Measurements from ENCODE around the gene DHPS. TPM values are rescaled to one million over a fixed set of nuclear protein-coding genes. Genes with fewer than 3 reads are reported as not detected.

DHPS gene
- polyA plus RNA-seq, 1 donor, result 73.4 TPM

DNA sequence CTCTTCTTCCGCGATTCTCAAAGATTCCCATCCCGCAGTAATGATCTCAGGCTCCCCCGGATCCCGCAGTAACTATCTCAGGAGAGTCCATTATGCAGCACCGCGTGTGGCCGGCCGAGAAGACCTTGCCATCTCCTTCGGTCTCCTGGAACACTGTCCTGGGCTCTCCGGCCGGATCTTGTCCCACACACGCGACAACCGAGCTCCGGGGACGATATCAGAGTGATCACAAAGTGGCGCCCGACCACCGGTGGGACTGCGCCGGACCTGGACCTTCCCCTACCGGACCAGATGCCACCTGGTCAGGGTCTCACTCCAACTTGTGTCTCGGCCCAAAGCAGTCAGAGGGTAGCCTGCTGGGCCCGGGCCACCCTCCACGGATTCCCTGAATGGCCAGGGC is 39.2 kb downstream of the DHPS start:
- DNase-seq, result no peak

- no peak for DNase-seq
These were observed 40.2 kb downstream of the DHPS start for GRCh38 chr19:12641456-12641855.

GRCh38 chr19:12639901-12640613 is 41.6 kb downstream of the DHPS start:
- peak; percentile 69 for DNase-seq

DNA sequence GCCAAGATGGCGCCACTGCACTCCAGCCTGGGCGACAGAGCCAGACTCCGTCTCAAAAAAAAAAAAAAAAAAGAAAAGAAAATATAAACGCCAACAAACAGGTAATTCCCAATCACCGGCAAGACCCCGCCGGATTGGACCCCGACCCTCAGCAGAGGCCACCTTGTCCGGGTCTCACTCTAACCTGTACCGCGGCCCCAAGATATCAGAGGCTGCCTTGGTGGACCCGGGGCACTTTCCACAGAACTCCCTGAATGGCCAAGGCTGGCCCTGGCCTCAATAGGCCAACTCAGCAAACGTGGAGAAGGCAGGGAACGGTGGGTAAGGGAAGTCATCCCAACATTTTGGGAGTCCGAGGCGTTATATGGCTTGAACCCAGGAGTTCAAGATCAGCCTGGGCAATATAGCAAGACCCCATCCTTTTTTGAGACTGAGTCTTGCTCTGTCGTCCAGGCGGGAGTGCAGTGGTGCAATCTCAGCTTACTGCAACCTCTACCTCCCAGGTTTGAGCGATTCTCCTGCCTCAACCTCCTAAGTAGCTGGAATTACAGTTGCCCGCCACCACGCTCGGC is 43.0 kb downstream of the DHPS start:
- no peak for DNase-seq

- no peak for DNase-seq
These were observed 45.0 kb downstream of the DHPS start for GRCh38 chr19:12636631-12637030.

DNA sequence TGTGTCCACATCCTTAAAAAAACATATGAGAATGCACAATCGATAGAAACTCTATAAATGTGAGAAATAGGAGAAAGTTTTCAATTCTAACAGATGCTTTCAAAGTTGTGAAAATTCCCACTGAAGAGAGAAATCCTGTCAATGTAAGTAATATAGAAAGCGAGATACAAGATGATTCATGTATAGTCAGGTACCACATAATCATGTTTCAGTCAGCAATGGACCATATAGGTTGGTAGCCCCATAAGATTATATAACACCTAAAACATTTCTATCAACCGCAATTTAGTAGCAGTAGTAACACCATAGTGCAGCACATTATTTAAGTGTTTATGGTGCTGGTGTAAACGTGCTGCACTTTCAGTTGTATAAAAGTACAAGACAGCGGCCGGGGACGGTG is 52.5 kb downstream of the DHPS start:
- no peak for DNase-seq

DNA sequence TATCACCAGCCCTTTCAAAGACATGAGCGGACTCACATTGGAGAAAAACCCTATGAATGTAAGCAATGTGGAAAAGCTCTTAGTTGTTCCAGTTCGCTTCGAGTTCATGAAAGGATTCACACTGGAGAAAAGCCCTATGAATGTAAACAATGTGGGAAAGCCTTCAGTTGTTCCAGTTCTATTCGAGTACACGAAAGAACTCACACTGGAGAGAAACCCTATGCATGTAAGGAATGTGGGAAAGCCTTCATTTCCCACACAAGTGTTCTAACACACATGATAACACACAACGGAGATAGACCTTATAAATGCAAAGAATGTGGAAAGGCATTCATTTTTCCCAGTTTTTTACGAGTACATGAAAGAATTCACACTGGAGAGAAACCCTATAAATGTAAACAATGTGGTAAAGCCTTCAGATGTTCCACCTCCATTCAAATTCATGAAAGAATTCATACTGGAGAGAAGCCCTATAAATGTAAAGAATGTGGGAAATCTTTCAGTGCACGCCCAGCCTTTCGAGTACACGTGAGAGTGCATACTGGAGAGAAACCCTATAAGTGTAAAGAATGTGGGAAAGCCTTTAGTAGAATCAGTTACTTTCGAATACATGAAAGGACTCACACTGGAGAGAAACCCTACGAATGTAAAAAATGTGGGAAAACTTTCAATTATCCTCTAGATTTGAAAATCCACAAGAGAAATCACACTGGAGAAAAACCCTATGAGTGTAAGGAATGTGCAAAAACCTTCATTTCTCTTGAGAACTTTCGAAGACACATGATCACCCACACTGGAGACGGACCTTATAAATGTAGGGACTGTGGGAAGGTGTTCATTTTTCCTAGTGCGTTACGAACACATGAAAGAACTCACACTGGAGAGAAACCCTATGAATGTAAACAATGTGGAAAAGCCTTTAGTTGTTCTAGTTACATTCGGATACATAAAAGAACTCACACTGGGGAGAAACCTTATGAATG is 53.3 kb downstream of the DHPS start:
- DNase-seq, result no peak

- no peak for DNase-seq
These were observed 54.7 kb downstream of the DHPS start for GRCh38 chr19:12626958-12627357.

Other genes starting within 250 kb of the DHPS start
- gene ZNF443, start 240.9 kb downstream of the DHPS start, polyA plus RNA-seq (ENCODE audit: insufficient read length), result 2.7 TPM
- gene ZNF709, start 197.1 kb downstream of the DHPS start, polyA plus RNA-seq (ENCODE audit: insufficient read length), result 3.5 TPM
- 4.5 TPM for gene ZNF564, start 130.4 kb downstream of the DHPS start, polyA plus RNA-seq (ENCODE audit: insufficient read length)
- gene ZNF490, start 71.1 kb downstream of the DHPS start, polyA plus RNA-seq (ENCODE audit: insufficient read length), result 3.8 TPM
- 13.3 TPM for gene ZNF791, start 71.0 kb downstream of the DHPS start, polyA plus RNA-seq (ENCODE audit: insufficient read length)
- gene MAN2B1, start 15.1 kb downstream of the DHPS start, polyA plus RNA-seq (ENCODE audit: insufficient read length), result 35.6 TPM
- gene WDR83, start 15.1 kb downstream of the DHPS start, polyA plus RNA-seq (ENCODE audit: insufficient read length), result 12.3 TPM
- 0.65 TPM for gene GNG14, start 6.1 kb upstream of the DHPS start, polyA plus RNA-seq (ENCODE audit: insufficient read length)
- 5.2 TPM for gene FBXW9, start 14.8 kb upstream of the DHPS start, polyA plus RNA-seq (ENCODE audit: insufficient read length)
- 60.9 TPM for gene TNPO2, start 42.1 kb upstream of the DHPS start, polyA plus RNA-seq (ENCODE audit: insufficient read length)
- gene TRIR, start 52.8 kb upstream of the DHPS start, polyA plus RNA-seq (ENCODE audit: insufficient read length), result 191 TPM
- 41.1 TPM for gene GET3, start 55.6 kb upstream of the DHPS start, polyA plus RNA-seq (ENCODE audit: insufficient read length)
- 0.09 TPM for gene BEST2, start 69.9 kb upstream of the DHPS start, polyA plus RNA-seq (ENCODE audit: insufficient read length)
- gene HOOK2, start 93.7 kb upstream of the DHPS start, polyA plus RNA-seq (ENCODE audit: insufficient read length), result 30.2 TPM
- 36.5 TPM for gene JUNB, start 109.6 kb upstream of the DHPS start, polyA plus RNA-seq (ENCODE audit: insufficient read length)
- 169 TPM for gene PRDX2, start 119.9 kb upstream of the DHPS start, polyA plus RNA-seq (ENCODE audit: insufficient read length)
- 2.2 TPM for gene THSD8, start 120.2 kb upstream of the DHPS start, polyA plus RNA-seq (ENCODE audit: insufficient read length)
- 21.9 TPM for gene RNASEH2A, start 124.7 kb upstream of the DHPS start, polyA plus RNA-seq (ENCODE audit: insufficient read length)
- not detected for gene RTBDN, start 152.7 kb upstream of the DHPS start, polyA plus RNA-seq (ENCODE audit: insufficient read length)
- gene MAST1, start 156.6 kb upstream of the DHPS start, polyA plus RNA-seq (ENCODE audit: insufficient read length), result 0.27 TPM
- gene DNASE2, start 199.6 kb upstream of the DHPS start, polyA plus RNA-seq (ENCODE audit: insufficient read length), result 10.9 TPM
- gene KLF1, start 205.3 kb upstream of the DHPS start, polyA plus RNA-seq (ENCODE audit: insufficient read length), result 0.88 TPM
- 30.4 TPM for gene GCDH, start 209.3 kb upstream of the DHPS start, polyA plus RNA-seq (ENCODE audit: insufficient read length)
- gene SYCE2, start 237.4 kb upstream of the DHPS start, polyA plus RNA-seq (ENCODE audit: insufficient read length), result 3.3 TPM